SK-N-SH (cell line): ENCODE measurements around the gene SEMA3A.

ENCODE experiments used
- EZH2phosphoT487 ChIP-seq: fragments of 200-600 bp; sonication (generic); IDR thresholded peaks from 2 replicates; pipeline ENCODE4 v1.6.1; 2017; ENCODE audit warnings: low read depth, mixed run types, mild to moderate bottlenecking, antibody characterized with exemption, moderate library complexity, borderline replicate concordance
- GABPA ChIP-seq: IDR thresholded peaks from 2 replicates; pipeline ENCODE4 v1.4.0; 2012; ENCODE audit warnings: low read depth, mild to moderate bottlenecking
- MXI1 ChIP-seq: IDR thresholded peaks from 2 replicates; pipeline ENCODE4 v1.6.1; 2012; ENCODE audit warnings: mild to moderate bottlenecking, low read depth, low read length, improper control_type of control experiment
- POLR2AphosphoS5 ChIP-seq: IDR thresholded peaks from 2 replicates; pipeline ENCODE4 v1.6.1; 2012; ENCODE audit warnings: low read depth, low read length
- RFX5 ChIP-seq: IDR thresholded peaks from 2 replicates; pipeline ENCODE4 v1.6.1; 2012; ENCODE audit warnings: mild to moderate bottlenecking, improper control_type of control experiment, low read length
- SIN3A ChIP-seq: IDR thresholded peaks from 2 replicates; pipeline ENCODE4 v1.6.1; 2012; ENCODE audit warnings: low read depth, mild to moderate bottlenecking, low read length, moderate library complexity, borderline replicate concordance
- TF ChIP-seq, protein P1 (sequence below): IDR thresholded peaks from 2 replicates; pipeline ENCODE4 v1.4.0; 2012; ENCODE audit warnings: low read depth, borderline replicate concordance
- TF ChIP-seq, protein P2 (sequence below): fragments of 200-600 bp; sonication (generic); IDR thresholded peaks from 2 replicates; pipeline ENCODE4 v1.6.1; 2017; ENCODE audit warnings: antibody characterized with exemption, mild to moderate bottlenecking, moderate library complexity

DNA sequence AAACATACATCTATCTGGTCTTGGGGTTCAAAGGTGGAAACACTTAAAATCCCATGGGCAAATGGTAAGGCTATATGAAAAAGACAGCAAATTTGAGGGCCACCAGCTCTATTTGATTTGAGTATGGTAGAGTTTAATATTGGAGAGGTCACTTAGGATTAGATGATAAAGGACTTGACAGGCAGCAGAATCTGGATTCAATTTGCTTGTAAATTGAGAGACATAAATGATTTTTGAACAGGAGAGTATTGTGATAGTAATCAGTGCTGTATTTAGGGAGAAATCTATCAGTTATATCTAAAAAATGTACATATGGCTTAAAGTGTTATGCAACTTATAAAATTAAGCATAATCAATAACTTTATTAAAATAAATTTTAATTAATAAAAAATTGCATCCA is 155.2 kb downstream of the SEMA3A start:
- TF ChIP-seq, protein P1, sequence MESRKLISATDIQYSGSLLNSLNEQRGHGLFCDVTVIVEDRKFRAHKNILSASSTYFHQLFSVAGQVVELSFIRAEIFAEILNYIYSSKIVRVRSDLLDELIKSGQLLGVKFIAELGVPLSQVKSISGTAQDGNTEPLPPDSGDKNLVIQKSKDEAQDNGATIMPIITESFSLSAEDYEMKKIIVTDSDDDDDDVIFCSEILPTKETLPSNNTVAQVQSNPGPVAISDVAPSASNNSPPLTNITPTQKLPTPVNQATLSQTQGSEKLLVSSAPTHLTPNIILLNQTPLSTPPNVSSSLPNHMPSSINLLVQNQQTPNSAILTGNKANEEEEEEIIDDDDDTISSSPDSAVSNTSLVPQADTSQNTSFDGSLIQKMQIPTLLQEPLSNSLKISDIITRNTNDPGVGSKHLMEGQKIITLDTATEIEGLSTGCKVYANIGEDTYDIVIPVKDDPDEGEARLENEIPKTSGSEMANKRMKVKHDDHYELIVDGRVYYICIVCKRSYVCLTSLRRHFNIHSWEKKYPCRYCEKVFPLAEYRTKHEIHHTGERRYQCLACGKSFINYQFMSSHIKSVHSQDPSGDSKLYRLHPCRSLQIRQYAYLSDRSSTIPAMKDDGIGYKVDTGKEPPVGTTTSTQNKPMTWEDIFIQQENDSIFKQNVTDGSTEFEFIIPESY, result no peak
- TF ChIP-seq, protein P2, sequence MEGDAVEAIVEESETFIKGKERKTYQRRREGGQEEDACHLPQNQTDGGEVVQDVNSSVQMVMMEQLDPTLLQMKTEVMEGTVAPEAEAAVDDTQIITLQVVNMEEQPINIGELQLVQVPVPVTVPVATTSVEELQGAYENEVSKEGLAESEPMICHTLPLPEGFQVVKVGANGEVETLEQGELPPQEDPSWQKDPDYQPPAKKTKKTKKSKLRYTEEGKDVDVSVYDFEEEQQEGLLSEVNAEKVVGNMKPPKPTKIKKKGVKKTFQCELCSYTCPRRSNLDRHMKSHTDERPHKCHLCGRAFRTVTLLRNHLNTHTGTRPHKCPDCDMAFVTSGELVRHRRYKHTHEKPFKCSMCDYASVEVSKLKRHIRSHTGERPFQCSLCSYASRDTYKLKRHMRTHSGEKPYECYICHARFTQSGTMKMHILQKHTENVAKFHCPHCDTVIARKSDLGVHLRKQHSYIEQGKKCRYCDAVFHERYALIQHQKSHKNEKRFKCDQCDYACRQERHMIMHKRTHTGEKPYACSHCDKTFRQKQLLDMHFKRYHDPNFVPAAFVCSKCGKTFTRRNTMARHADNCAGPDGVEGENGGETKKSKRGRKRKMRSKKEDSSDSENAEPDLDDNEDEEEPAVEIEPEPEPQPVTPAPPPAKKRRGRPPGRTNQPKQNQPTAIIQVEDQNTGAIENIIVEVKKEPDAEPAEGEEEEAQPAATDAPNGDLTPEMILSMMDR, result no peak
- no peak for TF ChIP-seq MXI1
- TF ChIP-seq RFX5, result no peak
- no peak for TF ChIP-seq GABPA
- no peak for TF ChIP-seq EZH2phosphoT487
- no peak for TF ChIP-seq SIN3A
- no peak for TF ChIP-seq POLR2AphosphoS5
